ENCODE results near the gene SMPD4.
"Not testable (repeated sequence)": the region's sequence is repeated elsewhere in the genome, so short reads cannot be mapped to it uniquely, and the experiment has no call there.

Gene SMPD4

DNA sequence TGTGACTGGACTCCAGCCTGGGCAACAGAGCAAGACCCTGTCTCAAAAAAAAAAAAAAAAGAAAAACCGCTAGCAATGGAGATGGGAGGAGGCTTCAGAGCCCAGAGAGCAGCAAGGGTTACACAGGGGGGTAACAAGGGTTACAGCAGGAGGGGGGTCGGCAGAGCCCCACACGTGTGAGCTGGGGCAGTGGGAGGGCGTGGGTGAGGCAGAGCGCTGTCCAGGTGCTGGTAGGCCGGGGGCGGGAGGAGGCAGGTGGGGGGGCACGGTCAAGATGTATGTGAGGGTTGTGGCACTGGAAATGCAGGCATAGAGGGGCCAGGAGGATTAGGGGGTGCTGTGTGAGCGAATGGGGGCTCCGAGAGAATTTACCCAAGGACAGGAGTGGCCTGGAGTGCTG lies 4.0 kb upstream of the SMPD4 start:
- TF ChIP-seq, protein P1, sequence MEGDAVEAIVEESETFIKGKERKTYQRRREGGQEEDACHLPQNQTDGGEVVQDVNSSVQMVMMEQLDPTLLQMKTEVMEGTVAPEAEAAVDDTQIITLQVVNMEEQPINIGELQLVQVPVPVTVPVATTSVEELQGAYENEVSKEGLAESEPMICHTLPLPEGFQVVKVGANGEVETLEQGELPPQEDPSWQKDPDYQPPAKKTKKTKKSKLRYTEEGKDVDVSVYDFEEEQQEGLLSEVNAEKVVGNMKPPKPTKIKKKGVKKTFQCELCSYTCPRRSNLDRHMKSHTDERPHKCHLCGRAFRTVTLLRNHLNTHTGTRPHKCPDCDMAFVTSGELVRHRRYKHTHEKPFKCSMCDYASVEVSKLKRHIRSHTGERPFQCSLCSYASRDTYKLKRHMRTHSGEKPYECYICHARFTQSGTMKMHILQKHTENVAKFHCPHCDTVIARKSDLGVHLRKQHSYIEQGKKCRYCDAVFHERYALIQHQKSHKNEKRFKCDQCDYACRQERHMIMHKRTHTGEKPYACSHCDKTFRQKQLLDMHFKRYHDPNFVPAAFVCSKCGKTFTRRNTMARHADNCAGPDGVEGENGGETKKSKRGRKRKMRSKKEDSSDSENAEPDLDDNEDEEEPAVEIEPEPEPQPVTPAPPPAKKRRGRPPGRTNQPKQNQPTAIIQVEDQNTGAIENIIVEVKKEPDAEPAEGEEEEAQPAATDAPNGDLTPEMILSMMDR (IDR thresholded peaks at IDR 0.05; ENCODE audit: control extremely low read depth, extremely low read depth, low read depth, missing control alignments) = no peak
- ChIA-PET POLR2A (interaction anchor here (1.2 kb wide), 1 partner anchor 1304 kb away, joined by 5 read pairs; no protein-coding TSS in a partner anchor), CTCF (no interaction called here)
- no peak for DNase-seq (ENCODE audit: extremely low spot score)

DNA sequence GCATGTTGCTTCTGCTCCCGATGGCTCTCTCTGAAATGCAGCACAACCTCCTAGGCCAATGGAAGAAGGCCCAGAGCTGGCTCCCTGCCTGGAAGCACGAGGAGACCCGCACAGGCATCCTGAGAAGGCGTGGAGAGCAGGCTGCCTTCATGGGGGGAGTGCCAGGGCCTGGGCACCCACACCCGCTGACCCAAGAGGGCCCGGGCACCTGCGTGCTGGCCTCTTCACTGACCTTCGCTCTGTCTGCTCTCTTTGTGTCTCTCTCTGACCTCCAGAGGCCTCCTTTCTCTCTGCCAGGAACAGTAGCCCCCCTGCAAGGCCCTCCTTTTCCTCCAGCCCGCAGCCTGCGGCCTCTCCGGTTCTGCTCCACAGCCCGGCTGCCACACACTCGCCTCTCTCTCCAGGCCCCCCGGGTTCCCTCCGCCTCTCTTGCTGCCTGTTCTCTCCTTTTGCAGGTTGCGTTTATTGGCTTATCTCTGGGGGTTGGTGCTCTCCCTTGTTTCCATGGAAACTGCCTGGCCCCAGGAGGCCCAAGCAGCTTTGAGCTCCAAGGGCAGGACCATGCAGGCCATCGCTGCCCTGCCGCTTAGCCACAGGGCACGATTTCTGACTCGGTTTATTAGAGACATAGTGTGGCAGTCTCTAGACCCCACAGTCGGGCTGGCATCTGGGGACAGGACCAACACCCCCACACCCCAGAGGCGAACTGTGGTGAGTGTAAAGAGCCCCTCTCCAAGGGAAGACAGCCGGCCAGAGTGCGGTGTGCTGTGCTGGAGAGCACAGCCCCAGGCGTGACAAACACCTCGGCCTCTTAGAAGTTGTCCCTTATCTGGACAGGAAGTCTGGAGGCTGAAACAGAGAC lies 2.3 kb upstream of the SMPD4 start:
- ChIA-PET POLR2A (no interaction called here), CTCF (no interaction called here)
- DNase-seq (ENCODE audit: extremely low spot score) = no peak
- TF ChIP-seq, protein P1 (IDR thresholded peaks at IDR 0.05; ENCODE audit: control extremely low read depth, extremely low read depth, low read depth, missing control alignments) = no peak

DNA sequence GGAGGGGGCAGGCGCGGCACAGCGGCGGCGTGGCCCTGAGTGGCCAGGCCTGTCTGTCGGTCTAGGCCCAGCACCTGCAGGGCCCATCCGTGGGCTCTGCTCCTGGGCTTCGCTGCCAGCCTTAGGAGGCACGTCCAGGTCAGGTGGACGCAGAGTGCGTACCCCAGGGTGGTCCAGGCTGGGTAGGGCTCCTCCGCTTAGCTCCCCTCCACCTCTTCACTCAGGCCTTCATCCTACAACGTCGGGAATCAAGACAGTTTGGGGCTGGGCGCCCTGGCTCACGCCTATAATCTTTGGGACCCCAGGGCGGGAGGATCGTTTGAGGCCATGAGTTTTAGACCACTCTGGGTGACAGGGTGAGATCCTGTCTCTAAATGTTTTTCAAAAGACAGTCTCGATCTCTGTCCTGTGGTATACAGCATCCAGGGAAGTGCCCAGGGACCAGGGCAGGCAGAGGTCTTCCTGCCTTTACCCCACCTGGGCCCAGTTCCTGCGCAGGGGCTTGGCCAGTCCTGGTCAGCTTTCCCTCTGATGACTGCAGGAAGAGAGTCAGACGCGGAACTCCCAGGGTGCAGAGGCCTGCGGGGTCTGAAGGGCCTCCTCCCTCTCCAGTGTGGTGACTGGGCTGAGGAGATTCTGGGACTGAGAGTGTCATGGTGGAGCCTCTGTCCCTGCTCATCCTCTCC lies 1.6 kb upstream of the SMPD4 start:
- CTCF ChIA-PET = interaction anchor here (0.7 to 2.4 kb wide), 4 partner anchors 8 to 159 kb away, joined by 3 to 20 read pairs (median 3); partner anchors contain the start of gene IMP4
- DNase-seq (ENCODE audit: extremely low spot score); POLR2A ChIA-PET: not testable (repeated sequence)

DNA sequence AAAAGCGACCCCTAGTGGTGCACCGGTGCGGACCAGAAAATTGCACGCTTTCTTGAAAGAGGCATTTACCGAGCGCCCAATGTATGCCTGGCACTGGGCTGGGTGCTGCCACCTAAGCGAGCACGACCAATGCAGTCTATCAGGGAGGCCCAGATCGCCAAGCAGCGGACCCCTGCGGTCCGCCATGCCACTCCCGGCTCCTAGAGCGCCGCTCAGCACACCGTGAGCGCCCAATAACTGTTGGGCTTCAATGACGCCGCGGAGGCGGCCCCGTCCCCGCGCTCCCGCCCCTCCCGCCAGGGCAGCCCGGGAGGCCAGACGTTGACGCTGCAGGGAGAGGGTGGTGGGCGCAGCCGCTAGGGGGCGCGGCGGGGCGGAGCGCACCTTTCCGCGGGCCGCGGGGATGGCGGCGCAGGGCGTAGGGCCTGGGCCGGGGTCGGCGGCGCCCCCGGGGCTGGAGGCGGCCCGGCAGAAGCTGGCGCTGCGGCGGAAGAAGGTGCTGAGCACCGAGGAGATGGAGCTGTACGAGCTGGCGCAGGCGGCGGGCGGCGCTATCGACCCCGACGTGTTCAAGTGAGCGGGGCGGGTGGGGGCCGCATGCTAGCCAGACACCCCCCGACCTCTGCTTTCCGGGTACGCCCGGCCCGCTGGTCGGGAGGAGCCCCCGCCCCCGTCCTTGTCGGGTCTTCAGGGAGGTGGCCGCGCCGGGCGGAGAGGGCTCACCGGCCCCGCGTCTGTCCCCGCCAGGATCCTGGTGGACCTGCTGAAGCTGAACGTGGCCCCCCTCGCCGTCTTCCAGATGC lies 679 bp upstream of the SMPD4 start, which contains the start of gene MZT2B:
Gene MZT2B (plus strand): TSS at position 383 of the 803 bp plus-strand sequence. CDS start 21 bp downstream, at position 404.
- CTCF ChIA-PET = interaction anchor here (0.7 to 2.4 kb wide), 9 partner anchors 9 to 170 kb away, joined by 3 to 20 read pairs (median 5); partner anchors contain the start of gene IMP4
- POLR2A ChIA-PET = interaction anchor here (0.6 kb wide), 2 partner anchors 103 to 161 kb away, joined by 3 read pairs; no protein-coding TSS in a partner anchor
- TF ChIP-seq, protein P1 (IDR thresholded peaks at IDR 0.05; ENCODE audit: control extremely low read depth, extremely low read depth, low read depth, missing control alignments) = peak; percentile 88
- DNase-seq (ENCODE audit: extremely low spot score) = peak; percentile 92

DNA sequence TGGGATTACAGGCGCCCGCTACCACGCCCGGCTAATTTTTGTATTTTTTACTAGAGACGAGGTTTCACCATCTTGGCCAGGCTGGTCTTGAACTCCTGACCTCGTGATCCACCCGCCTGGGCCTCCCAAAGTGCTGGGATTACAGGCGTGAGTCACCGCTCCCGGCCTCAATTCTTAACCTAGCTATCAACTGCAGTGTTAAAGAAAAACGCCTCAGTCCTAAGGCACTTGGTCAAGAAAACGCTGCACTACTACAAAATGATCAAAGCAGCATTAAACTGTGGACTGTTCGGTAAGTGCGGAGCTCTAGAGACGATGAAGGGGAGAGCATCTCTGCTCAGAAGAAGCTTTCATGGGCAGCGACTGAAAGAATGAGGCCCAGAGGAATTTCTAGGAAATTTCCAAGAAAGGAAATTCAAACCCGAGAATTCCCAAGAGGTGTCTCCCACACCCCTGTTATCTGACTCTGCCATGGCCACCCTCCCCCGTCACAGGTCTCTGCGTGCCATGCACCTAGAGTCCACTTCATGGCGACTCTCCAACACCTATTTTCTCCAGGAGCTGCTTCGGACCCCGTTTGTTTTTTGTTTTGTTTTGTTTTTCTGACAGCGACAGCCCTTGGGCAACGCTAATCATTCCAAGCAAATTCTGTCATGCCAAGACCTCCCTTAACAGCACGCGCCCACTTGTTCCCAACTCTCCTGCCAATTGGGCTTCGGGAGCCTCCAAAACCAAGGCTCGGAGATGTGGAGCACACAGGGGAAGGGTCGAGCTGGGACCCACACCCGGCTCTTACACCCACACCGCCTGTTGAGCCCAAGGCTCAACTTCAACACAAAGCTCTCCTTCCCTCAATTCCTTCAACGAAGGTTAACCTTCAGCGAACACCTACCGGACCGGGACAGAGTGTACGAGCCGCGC lies 738 bp downstream of the SMPD4 start:
- ChIA-PET CTCF (interaction anchor here (0.6 to 2.4 kb wide), 13 partner anchors 9 to 174 kb away, joined by 3 to 20 read pairs (median 3); partner anchors contain the start of genes CCDC74B and IMP4), POLR2A (interaction anchor here (0.6 kb wide), 1 partner anchor 104 kb away, joined by 3 read pairs; no protein-coding TSS in a partner anchor)
- not testable (repeated sequence) for DNase-seq (ENCODE audit: extremely low spot score)

DNA sequence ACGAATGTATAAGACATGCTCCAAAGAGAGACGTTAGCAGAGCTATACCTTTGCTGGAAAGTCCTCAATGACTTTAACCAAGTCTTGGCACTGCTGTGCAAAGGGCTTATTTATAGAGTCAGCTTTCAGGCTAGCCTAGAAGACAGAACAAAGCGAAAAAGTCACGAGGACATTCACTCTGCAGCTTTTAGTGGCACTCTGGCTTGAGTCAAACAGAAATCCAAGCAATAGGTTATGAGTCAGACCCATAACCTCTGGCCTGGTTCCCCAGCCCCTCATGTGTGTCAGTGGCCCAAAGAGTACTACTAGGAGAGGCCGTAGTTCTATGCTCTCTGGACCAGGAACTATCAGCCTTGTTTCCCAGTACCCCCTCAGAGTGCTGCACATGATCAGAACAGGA lies 6.5 kb downstream of the SMPD4 start:
- DNase-seq (ENCODE audit: extremely low spot score); POLR2A ChIA-PET: not testable (repeated sequence)

DNA sequence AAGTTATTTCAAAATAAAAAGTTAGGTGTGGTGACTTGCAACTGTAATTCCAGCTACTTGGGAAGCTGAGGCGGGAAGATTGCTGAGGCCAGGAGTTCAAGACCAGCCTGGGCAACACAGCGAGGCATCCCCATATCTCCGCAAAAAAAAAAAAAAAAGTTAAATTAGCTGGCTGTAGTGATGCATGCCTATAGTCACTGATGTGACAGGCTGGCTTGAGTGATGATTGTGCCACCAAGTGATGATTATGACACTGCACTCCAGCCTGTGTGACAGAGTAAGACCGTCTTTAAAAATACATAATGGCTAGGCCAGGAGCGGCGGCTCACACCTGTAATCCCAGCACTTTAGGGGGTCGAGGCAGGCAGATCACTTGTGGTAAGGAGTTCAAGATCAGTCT lies 11.5 kb downstream of the SMPD4 start:
- ChIA-PET CTCF (interaction anchor here (1.3 to 4.5 kb wide), 2 partner anchors 11 kb away, joined by 4 to 16 read pairs; partner anchors contain the start of gene SMPD4), POLR2A (interaction anchor here (0.6 kb wide), 1 partner anchor 10 kb away, joined by 12 read pairs; no protein-coding TSS in a partner anchor)
- TF ChIP-seq, protein P1 (IDR thresholded peaks at IDR 0.05; ENCODE audit: control extremely low read depth, extremely low read depth, low read depth, missing control alignments) = no peak
- no peak for DNase-seq (ENCODE audit: extremely low spot score)

More for the DNA sequence above, 6.5 kb downstream of the SMPD4 start:
- CTCF ChIA-PET = interaction anchor here (1.0 kb wide), 1 partner anchor 151 kb away, joined by 3 read pairs; no protein-coding TSS in a partner anchor

DNA sequence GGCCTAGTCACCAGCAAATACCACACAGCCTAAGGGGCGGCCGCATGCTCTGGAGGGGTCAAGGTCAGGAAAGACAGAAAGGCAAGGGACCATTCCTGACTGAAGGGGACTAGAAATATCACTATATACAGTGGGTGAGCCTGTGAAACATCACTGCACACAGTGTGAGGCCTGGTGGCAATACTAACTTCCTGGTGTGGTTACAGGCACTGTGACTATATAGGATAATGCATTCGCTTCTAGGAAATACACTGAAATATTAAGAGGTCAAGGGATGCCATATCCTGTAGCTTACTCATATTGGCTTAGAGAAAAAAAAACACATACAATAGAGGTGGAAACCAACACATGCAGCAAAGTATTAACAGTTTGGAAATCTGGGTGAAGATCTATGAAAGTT lies 12.2 kb downstream of the SMPD4 start:
- POLR2A ChIA-PET = interaction anchor here (0.7 kb wide), 1 partner anchor 13 kb away, joined by 4 read pairs; no protein-coding TSS in a partner anchor
- not testable (repeated sequence) for DNase-seq (ENCODE audit: extremely low spot score)
- CTCF ChIA-PET = interaction anchor here (4.5 kb wide), 1 partner anchor 12 kb away, joined by 16 read pairs; the partner anchor contains the start of gene SMPD4

DNA sequence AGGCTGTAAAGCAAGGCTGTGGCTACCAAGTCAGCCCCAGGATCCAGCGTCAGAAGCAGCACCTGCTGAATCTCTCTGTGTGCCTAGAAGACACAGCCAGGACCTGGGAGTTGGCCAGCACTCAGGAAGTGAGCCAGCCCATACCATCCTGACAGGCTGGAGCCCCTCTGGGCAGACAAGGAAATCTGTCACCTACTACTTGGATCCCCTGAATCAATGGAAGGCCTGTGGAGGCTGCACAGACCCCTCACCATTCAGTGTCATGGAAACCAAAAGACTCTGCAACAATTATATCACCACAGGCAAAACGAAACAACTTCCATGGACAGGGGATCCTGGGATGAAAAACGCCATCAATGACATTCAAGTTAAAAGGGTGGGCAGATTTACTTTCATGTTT lies 14.8 kb downstream of the SMPD4 start:
- CTCF ChIA-PET; DNase-seq (ENCODE audit: extremely low spot score); POLR2A ChIA-PET: not testable (repeated sequence)

Data from GM10248 (cell line).